Testis (tissue), 2 donors: ENCODE measurements around the gene HMGN4.

Experiments
- POLR2A ChIP-seq: fragments of 450-650 bp; IDR thresholded peaks from one replicate; pipeline ENCODE4 v1.6.1; 2017; ENCODE audit warnings: antibody characterized with exemption, mild to moderate bottlenecking, moderate library complexity
- TF ChIP-seq, protein P1 (sequence below), 3 experiments: fragments of 450-650 bp in 2 of 3; fragments of 200-600 bp in 1 of 3; sonication (generic) in 1 of 3; IDR thresholded peaks; one replicate each; pipeline ENCODE4 v1.5.1; 2016 to 2019; ENCODE audit warnings: antibody characterized with exemption in 3 of 3, mild to moderate bottlenecking in 2 of 3, moderate library complexity in 1 of 3

DNA sequence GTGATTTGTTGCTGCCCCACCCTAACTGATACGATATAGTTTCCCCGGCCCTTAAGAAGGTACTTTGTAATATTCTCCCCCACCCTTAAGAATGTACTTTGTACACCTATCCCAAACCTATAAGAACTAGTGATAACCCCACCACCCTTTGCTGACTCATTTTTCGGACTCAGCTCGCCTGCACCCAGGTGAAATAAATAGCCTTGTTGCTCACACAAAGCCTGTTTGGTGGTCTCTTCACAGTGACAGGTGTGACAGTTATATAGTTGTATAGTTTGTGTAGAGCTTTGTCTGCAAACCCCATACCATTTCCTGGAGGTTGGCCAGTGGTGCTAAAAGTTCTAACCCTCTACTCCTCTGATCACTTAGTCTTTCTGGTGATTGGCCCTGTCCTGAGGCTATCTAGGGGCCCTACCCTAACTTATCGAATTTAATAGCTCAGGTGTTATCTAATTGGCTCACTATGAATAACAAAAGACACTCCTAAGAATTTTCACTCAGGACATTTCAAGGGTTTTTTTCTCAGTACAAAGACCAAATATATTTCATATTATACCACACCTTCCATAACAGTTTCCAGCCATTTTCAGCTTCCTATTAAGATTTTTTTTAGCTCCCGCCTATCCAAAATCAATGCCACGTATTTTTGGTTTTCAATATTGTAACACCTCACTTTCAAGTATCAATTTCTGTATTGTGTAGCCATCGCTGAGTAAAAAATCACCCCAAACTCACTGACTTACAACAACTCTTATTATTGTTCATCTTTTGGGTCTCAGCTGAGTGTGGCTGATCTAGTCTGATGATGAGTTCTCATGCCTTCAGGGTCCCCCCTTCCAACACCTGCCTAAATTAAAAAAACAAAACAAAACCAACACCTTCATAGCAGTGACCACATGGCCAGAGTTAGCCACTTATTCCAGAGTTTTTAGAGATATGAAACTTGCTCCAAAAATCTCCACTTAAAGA lies 47.9 kb upstream of the HMGN4 start:
- TF ChIP-seq, protein P1, sequence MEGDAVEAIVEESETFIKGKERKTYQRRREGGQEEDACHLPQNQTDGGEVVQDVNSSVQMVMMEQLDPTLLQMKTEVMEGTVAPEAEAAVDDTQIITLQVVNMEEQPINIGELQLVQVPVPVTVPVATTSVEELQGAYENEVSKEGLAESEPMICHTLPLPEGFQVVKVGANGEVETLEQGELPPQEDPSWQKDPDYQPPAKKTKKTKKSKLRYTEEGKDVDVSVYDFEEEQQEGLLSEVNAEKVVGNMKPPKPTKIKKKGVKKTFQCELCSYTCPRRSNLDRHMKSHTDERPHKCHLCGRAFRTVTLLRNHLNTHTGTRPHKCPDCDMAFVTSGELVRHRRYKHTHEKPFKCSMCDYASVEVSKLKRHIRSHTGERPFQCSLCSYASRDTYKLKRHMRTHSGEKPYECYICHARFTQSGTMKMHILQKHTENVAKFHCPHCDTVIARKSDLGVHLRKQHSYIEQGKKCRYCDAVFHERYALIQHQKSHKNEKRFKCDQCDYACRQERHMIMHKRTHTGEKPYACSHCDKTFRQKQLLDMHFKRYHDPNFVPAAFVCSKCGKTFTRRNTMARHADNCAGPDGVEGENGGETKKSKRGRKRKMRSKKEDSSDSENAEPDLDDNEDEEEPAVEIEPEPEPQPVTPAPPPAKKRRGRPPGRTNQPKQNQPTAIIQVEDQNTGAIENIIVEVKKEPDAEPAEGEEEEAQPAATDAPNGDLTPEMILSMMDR (IDR thresholded peaks at IDR 0.05): no peak
- TF ChIP-seq POLR2A: no peak
